GM19099 (cell line): ENCODE results near the gene LCTL.

Experiments
- POLR2A ChIP-seq: IDR thresholded peaks from 3 replicates; pipeline ENCODE4 v1.6.1; 2011; ENCODE audit warnings: low read depth; ENCODE audit not compliant: insufficient read length; ENCODE audit errors: extremely low read depth

LCTL gene

DNA sequence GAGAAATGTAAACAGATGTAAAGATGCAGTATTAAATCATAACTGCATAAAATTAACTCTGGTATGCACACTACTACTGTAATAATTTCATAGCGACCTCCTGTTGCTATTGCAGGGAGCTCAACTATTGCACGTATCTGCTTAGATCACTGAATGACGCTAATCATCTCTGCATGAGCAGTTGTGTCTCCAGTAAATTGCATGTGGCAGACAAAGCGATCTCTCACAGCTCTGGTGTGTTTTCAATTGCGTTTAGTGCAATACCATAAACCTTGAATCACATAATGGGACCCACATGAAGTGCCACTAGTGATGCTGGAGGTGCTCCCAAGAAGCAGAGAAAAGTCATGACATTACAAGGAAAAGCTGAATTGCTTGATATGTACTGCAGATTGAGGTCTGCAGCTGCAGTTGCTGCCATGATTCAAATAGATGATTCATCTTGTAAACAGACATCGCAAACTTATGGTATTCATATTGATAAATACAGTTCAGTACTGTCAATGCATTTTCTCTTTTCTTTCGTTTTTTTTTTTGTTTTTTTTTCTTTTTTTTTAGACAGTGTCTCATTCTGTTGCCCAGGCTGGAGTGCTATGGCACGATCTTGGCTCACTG, 30.2 kb upstream of the LCTL start:
- no peak for TF ChIP-seq POLR2A

DNA sequence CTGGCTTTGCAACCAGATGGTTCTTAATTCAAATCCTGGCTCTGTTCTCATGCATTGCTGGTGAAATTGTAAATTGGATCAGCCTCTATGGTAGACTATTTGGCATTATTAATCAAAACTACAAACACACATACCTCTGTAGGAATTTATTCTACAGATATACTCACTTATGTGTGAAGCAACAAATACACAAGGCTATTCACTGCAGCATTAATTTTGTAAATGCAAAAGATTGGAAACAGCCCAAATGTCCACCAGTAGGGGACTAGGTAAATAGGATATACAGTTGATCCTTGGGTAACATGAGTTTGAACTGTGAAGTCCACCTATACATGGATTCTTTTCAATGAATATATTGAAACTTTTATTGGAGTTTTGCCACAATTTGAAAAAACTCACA, 29.5 kb upstream of the LCTL start:
- no peak for TF ChIP-seq POLR2A

DNA sequence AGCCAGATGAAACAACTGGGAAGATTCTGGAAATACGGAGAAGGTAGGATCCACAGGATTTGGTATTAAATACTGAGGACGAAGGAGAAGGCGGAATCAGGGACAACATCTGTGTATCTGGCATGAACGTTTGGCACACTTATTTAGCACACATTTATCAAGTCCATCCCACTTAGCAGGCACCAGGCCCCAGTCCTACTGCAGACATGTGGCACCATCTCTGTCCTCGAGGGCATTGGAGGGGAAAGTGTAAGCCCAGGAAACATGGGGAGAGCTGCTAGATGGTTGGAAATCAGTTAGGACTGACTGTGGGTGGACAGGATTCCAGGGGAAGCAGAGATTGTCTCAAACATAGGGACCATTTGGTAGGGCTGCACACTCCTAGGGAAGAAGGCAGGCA, 29.0 kb upstream of the LCTL start:
- TF ChIP-seq POLR2A, result no peak

DNA sequence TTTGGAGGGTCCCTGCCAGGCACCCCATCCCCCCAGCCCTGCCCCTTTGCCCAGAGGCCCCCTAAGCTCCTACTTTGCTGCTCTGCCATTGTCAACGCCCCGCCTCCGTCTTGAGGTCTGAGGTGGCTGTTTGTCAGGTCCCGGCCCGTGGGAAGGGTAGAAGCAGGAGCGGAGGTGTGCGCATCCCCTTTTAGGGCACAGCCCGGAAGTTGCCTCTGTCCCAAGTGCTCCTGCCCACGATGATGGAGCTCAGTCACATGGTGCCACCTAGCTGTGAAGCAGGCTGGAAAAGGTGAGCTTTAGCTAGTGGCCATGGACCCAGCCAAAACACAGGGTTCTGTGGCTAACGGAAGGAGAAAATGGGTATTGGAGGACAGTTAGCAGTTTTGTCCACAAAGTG, 28.5 kb upstream of the LCTL start:
- TF ChIP-seq POLR2A, result no peak

DNA sequence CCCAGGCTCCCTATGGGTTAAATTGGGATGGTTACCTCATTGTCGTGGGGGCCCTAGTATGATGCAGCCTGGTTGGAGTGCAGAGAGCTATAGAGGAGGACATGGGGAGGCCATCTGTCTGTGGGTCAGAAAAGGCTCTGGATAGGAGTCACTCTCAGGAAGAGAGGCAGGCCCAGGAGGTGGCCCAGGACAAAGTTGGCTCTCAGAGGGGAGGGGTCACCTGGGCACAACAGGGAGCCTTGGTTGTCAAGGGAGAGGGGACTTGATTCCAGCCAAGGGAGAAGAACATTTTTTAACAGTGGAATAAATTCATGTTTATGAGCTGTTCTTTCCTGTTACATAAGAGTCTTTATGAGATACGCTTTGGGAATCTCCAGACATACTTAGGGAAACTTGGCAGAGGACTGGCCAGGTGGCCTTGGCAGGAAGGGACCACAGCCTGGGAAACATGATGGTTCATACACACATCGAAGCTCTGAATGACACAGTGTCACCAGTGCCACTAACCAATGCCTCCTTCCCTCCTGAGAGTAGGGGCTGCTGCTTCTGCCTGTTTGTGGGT, 27.5 kb upstream of the LCTL start:
- TF ChIP-seq POLR2A, result no peak

DNA sequence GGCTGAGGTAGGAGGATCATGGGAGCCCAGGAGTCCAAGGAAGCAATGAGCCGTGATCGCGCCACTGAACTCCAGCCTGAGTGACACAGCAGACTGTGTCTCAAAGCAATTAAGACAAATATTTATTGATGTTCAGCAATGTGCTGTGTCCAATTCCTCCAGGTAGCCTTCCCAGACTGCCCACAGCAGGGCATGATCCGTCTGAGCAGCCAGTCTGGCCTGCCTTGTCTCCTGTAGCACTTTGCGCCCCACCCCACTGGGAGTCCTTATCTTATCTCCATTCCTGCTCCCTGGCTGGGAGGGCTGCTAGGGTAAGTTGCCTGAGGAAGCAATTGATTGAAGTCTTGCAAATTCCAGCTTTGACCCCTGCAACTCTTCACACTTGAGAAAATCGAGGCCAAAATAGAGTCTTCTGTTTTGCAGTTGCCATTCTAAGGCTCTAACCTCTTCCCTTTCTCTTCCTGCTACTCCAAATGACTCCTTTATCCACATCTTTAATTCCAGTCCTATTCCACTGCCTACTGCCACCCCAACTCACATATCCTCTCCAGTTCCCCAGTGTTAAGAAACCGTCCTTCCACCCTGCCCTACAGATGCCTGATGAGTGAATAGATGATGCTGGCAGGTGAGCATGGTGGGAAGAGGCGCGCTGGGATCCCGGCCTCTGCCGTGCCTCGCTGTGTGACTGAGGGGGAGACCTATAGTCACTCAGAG, 26.9 kb upstream of the LCTL start:
- TF ChIP-seq POLR2A, result no peak

DNA sequence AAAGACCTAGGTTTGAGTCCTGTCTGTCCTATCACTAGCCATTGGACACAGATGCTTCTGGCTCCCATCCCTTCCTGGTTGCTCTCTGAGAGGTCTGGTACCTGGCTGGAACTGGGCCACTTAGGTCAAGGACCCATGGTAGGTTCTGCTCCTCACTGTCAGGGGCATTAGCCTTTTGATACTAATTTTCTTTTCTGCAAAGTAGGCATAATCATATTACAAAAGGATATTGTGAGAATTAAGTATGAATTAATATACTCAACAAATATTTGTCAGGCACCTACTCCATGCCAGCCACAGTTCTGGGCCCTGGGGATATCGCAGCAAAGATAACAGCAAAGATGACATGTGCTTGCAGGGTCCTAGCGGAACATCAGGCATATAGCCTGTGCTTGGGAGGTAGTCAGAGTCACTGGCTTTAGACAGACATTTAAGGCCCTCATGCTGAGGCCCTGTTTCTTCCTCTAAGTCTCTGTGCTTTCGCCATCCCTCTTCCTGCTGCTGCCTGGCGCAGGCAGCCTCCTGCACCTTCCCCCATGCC, 25.6 kb upstream of the LCTL start:
- no peak for TF ChIP-seq POLR2A

DNA sequence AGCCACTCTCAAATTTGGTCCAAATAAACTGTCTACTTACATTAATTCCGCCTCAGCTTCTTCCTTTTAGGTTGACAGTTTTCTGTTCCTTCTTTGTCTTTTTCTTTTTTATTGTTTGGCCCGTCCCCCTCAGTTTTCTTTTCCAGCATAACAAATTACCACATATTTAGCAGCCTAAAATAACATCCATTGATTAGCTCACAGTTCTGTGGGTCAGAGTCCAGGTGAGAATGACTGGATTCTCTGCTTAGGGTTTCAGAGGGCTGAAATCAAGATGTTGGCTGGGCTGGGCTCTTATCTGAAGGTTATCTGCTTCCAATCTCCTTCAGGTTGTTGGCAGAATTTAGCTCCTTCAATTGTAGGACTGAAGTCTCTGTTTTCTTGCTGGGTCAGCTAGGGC, 24.6 kb upstream of the LCTL start:
- no peak for TF ChIP-seq POLR2A

DNA sequence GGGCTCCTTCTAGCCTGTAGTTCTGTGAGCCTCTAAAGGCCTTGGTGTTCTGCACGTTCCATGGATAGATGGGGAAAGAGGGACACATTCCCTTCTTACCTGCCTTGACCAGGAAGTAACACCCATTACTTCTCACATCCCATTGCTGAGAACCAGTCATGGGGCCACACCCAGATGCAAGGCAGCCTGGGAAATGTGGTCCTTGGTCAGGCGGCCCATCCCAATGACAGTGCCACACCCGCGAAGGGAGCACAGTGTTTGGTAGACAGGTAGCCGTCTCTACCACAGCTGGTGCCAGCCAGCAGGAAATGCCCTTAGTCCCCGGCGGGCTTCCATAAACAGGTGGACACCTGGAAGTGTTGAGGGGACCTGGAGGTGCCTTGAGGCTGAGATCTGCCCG, 23.2 kb upstream of the LCTL start:
- TF ChIP-seq POLR2A, result no peak

DNA sequence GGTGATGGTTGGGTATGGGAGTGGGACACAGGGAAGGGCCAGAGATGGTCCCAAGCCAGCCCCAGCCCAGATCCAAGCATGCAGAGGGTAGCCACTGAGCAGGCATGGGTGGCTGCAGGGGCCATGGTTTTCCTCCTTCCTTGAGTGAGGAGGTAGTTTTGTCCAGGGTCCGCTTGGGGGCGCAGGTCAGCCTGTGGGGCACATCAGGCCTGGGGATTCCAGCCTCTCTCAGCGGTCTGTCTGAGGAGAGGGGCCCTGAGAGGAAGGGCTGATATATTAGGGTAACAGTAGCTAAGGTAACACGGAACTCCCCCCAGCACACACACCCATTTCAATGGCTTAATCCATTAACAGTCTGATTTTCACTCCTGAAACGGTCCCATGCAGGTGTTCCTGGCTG, 22.7 kb upstream of the LCTL start:
- no peak for TF ChIP-seq POLR2A

DNA sequence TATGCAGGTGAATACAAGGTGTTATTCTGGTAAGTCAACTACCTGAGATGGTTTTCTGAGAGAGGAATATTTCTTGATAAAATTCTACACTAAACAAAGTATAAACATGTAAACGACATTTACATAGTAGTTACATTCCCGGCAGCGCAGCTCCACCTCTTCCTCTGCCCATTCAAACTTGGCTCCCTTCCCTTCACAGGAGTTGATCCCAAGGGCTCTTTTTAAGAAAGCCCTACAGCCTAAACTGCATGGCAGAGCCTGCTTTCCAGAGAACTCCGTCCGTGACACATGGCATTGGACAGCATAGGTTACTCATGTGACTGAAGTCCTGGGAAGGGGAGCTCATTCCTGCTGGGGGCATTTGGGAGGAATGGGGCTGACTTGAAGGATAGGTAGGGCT, 22.0 kb upstream of the LCTL start:
- no peak for TF ChIP-seq POLR2A

DNA sequence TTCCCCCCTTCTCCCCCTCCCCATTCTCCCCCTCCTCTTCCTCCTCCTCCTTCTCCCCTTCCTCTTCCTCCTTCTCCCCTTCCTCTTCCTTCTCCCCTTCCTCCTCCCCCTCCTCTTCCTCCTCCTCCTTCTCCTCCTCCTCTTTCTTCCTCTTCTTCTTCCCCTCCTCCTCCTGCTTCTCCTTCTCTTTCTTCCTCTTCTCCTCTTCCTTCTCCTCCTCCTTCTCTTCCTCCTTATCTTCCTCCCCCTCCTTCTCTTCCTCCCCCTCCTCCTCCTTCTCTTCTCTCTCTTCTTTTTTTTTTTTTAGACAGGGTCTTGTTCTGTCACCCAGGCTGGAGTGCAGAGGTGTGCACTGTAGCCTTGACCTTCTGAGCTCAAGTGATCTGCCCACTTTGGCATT, 21.2 kb upstream of the LCTL start:
- TF ChIP-seq POLR2A, result no peak

DNA sequence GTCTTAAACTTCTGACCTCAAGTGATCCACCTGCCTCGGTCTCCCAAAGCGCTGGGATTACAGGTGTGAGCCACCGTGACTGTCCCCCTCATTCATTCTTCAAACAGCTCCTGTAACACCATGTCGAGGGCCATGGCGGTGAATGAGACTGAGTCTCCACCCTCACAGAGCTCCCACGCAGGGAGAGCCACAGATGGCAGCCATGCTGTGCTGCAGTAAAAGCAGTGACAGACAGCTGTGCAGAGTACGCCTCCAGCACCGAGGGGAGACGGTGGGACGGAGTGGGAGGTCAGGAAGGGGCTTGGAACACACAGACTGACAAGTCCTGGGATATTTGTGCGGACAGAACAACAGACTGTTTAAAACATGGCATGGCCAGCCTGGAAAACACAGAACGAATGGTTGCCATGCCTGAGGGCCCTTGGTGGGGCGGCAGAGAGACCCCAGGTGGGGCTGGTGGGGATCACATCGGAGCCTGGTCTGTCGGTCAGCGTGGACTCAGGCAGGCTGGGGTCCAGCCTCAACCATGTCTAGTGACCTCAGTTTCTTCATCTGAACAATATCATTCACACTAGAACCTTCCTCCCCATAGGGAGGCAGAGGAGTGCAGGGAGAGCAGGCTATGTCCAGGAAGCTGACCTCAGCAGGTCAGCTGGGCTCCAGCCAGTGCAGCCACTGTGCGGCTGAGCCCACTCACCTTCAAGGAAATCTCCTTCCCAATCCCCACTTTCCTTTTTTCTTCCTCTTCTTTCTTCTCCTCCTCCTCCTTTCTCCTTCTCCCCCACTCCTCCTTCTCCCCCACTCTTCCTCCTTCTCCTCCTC, 20.6 kb upstream of the LCTL start:
- TF ChIP-seq POLR2A, result no peak

DNA sequence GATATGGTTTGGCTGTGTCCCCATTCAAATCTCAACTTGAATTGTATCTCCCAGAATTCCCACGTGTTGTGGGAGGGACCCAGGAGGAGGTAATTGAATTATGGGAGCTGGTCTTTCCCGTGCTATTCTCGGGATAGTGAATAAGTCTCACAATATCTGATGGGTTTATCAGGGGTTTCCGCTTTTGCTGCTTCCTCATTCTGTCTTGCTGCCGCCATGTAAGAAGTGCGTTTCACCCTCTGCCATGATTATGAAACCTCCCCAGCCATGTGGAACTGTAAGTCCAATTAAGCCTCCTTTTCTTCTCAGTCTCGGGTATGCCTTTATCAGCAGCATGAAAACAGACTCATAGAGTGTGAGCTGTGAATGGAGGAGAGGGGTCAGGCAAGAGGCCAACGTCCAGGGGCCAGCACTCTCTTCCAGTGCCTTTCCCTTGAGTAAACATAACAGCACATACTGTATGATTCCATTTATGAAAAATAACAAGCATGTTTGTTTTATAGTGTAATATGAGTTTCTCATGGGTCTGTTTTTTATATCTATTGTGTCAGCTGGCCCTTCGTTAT, 16.3 kb upstream of the LCTL start:
- TF ChIP-seq POLR2A, result no peak

DNA sequence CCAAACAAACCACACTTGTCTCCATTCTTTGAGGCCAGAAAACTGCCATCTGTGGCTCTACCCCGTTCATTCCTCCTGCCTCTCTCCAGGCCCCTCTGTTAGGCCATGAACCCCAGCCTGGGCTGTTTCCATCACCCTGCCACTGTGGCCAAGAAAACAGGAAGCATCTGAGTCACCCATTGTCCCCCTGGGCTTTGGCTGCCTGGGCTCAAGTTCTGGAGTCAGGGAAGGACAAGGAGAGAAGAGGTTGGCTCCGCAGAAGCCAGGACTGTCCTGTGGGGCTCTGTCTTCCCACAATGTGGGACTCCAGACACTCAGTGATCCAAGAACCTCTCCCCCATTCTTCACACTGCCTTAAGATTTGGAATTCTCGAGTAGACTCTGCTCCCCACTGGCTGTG, 14.8 kb upstream of the LCTL start:
- no peak for TF ChIP-seq POLR2A
